ENCODE results near the gene AMIGO3.
A peak's percentile ranks its signal among the peaks of the same experiment; 100 is the strongest.

AMIGO3 gene

DNA sequence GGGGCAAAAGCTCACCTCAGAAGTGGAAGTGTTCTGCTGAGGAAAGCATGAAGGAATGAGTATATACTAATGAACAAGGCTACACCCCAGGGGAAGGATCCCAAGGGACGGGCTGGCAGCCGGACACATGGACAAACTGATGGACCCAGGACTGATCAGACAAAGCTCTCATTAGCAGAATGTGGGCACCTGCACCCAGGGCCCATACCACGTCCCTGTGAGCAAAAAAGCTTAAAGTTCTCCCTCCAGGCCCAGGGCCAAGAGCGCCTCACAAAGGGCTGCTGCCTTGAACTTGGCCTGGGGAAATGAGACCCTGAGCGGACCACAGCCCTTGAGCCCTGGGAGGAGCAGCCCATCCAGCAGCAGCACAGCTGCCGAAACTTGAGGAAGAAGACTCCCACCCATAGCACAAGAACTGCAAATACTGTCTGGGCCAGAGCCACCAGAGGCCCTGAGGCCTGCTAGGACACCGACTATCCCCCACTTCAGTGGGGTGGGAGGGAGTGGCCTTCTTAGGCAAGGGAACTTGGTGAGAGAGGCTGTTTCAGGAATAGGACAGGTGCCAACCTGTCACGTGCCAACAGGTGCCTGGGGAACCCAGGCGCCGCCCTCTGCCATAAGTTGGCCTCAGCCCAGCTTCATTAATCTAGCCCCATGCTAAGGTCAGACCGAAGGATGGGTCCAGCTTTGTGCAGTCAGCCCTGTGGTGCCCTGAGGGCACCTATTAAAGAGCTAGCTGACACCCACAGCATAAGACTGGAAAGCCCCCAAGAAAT, 6.6 kb upstream of the AMIGO3 start:
- DNase-seq (ENCODE audit: low read depth in 2 of 2), result no peak

DNA sequence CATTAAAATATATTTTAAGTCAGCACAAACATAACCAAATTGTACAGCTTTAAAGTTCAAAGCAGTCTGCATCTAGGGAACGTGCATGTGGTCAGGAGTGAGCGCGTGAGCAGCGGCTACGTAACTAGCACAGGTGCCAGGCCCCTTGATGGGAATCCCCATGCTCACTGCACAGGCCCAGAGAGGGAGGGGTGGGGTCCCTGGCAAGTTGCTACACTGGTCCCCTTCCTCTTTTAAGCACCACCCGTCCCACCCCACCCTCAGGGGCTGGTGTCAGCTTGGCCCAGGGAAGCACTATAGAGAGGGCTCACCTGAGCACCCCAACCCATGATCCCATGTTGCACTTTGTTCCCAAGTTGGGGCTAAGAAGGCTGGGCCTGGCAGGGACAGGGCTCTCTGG, 5.1 kb upstream of the AMIGO3 start:
- no peak for DNase-seq (ENCODE audit: low read depth in 2 of 2)

DNA sequence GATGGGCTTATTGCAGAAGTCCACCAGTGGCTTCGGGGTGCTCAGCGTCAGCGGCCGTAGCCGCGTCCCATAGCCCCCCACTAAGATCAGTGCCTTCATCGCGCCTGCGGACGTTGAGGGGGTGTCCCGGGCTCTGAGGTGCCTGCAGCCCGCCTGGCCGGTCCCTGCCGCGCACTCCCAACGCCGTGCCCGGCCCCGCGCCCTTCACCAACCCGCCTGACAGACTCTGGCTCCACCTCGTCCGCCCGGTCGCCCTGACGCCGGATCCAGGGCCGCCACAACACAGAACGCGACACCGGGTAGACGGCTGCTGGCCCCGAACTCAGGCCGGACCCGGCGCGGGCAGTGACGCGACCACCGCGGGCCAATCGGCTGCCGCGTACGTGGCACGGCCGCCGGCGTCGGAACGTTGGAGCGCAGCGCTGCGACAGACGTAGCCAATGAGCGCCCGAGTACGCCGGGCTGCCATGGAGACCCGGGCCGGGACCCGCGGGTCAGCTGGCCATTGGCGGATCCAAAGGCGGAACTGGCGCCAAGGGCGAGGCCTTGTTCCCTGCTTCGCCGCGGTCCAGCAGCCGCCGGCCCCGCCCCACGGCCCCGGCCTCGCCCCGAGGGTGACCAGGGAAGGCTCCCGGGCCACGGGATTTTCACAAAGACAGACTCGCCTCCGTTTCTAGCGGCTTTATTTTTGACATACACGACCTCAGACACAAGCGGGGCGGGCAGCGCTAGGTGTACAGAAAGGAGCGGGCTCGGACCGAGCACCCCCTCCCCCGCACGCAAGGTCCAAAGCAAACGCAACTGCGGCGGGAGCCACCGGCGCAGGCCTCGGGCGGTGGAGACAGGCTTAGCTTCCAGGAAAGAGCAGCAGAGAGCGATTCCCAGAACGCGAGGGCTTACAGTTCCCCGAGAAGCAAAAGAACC, 4.4 kb upstream of the AMIGO3 start, which contains the start of gene GMPPB:
Gene GMPPB, minus strand, starts transcription at position 324 of the 924 bp plus-strand sequence. Its CDS starts 225 bp downstream, at position 99.
- peak; percentile 80 to 89 for DNase-seq (ENCODE audit: low read depth in 2 of 2)

DNA sequence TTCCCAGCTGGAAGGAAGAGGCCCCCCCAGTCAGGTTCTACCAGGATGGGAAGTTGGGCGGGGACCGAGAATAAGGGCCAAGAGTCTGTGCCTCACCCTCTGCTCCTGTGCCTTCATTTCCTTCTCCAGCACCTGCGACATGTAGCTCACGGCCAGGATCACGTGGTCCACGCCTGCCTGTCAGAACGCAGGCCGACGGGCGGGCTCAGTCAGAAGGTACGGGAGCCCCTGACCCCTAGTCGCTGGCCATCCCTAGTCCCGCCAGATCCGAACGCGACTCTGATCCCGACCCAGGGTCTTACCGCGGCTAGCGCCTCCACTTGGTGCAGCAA, 3.8 kb upstream of the AMIGO3 start:
- DNase-seq (ENCODE audit: low read depth in 2 of 2), result peak; percentile 28 to 39

DNA sequence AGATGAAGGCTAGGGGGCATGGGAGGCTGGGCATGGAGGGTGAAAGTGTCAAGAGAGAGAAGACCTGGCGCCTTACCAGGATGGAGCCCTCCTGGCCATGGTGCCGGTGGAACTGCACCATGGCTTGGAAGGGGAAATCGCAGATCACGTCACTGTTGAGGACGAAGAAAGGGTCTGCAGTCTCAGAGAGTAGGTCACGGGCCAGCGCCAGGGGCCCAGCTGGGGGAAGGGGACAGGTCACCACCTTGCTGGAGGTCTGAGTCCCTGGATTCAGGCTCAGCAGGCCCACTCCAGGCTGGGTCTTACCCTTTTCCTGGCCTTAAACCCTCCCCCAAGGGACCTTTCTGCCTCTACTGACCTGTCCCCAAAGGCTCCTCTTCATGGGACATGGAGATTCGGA, 3.4 kb upstream of the AMIGO3 start:
- DNase-seq (ENCODE audit: low read depth in 2 of 2), result no peak

GRCh38 chr3:49721896-49722781, 2.7 kb upstream of the AMIGO3 start:
- no peak for DNase-seq (ENCODE audit: low read depth in 2 of 2)

DNA sequence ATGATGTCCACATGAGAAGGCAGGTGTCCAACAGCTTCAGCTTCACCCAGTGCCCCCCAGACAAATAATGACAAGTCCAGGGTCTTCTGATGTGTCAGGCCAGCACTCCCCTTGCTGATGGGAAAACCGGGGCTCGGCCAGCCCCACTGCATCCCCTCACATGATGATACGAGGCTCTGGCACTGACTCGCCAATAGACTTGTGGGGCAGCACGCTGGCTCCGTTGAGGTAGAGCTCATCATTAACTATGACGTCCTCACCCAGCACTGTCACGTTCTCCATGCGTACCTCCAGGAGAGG, 2.1 kb upstream of the AMIGO3 start:
- no peak for DNase-seq (ENCODE audit: low read depth in 2 of 2)

- no peak for DNase-seq (ENCODE audit: low read depth in 2 of 2)
These were observed 1.5 kb upstream of the AMIGO3 start for GRCh38 chr3:49720855-49721595.

GRCh38 chr3:49718858-49719213, 648 bp downstream of the AMIGO3 start:
- peak in 1 of 2 donors; percentile 25 for DNase-seq (ENCODE audit: low read depth in 2 of 2)

DNA sequence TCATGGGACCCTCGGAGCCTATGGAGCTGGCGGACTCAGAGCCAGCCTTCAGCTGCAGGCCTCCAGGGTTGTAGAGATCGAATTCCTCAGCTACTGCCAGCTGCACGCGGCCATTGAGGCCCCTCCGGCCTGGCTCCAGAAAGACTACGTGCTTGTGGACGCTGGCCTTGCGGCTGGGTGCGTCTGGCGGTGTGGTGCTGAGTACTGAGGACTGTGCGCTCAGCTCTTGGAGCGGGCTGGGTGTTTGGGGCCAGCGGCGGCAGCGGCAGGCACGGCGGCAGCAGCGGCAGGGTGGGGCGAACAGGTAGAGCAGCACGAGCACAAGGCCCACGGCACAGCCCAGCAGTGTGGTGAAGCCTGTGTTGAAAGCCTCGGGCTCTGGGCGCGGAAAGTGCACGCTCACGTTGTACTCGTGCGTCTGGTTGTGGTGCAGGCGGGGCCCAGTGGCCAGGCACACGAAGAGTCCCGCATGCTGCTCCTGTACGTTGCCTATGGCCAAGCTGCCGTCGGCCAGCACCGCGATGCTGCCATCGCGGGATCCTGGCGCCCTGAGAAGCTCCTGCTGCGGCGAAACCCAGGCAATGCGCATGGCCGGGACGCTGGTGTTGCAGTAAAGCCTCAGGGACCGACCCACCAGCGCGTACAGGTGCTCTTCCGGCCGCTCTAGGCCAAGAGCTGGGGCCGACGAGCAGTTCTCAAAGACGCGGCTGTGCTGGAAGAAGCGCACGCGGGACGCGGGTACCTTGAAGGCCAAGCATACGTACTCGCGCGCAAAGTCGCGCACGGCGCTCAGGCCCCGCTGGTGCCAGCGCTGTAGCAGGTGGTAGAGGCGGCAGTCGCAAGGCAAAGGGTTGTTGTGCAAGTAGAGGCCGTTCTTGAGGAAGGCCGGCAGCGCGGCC, 1.3 kb downstream of the AMIGO3 start:
- DNase-seq (ENCODE audit: low read depth in 2 of 2), result no peak

GRCh38 chr3:49717211-49717958, 2.1 kb downstream of the AMIGO3 start:
- no peak for DNase-seq (ENCODE audit: low read depth in 2 of 2)

GRCh38 chr3:49716691-49717210, 2.7 kb downstream of the AMIGO3 start:
- no peak for DNase-seq (ENCODE audit: low read depth in 2 of 2)

- DNase-seq (ENCODE audit: low read depth in 2 of 2), result no peak
These were observed 3.3 kb downstream of the AMIGO3 start for GRCh38 chr3:49716169-49716568.

- no peak for DNase-seq (ENCODE audit: low read depth in 2 of 2)
These were observed 3.8 kb downstream of the AMIGO3 start for GRCh38 chr3:49715611-49716121.

DNA sequence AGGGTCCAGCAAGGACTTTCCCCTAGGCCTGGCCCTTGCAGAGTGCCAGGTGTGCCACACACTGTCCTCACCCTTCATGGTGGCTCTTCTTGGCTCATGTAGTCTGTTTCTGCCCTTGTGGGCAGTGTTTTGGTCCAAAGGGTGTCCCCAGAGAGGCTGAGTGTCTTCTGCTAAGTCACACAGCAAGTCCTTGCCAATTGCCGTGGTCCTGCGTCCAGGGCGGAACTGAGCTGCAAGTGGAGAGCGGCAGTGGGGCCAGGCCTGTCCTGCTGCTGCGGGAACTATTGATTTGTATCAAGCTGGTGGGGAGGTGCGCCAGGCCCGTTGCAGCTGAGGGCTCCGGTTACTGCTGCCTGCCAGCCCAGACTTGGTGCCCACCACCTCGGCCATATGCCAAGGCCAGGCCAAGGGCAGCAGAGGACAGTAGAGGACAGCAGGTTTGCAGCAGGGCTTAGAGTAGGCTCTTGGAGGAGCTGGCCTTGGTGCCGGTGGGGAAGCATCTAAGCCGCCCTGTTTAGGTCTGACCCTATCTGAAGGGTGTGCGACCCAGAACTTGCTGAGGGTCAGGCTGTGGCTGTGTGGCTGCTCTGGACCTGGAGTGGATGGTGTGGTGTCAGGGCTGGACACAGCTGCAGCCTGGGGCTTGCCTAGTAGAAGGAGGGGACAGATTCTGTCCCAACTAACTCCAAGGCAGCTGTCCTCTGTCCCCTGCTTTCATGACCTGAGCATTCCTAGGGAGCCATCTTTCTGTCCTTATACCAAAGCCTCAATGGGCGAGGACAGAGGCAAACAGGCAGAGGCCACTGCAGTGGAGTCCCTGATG, 4.5 kb downstream of the AMIGO3 start:
- DNase-seq (ENCODE audit: low read depth in 2 of 2), result no peak

DNA sequence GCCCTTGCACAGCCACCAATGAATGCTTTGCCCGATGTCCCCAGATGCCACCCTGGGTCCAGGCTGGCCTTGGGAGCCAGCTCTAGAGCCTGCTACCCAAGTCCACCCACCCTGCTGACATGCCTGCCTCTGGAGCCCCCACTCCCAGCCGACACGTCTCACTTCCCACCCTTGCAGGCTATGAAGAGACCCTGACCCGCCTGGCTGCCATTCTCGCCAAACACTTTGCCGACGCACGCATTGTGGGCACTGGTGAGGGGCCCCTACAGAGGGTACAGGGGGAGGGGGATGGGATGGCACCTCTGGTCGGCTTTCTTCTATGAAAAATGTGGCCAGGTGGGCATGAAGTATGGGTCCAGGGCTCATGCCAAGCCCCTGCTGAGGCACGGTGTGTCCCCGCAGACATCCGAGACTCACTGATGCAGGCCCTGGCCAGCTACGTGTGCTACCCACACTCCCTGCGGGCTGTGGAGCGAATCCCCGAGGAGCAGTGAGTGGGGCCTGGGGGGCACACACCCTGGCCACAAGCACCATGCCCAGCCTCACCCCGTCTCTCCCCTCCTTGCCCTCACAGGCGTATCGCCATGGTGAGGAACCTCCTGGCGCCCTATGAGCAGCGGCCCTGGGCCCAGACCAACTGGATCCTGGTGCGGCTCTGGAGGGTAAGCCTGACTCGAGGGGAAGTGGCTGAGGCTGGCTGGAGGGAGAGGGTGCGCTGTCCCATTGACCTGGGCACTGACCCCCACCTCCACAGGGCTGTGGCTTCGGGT, 6.0 kb downstream of the AMIGO3 start:
- no peak for DNase-seq (ENCODE audit: low read depth in 2 of 2)

DNA sequence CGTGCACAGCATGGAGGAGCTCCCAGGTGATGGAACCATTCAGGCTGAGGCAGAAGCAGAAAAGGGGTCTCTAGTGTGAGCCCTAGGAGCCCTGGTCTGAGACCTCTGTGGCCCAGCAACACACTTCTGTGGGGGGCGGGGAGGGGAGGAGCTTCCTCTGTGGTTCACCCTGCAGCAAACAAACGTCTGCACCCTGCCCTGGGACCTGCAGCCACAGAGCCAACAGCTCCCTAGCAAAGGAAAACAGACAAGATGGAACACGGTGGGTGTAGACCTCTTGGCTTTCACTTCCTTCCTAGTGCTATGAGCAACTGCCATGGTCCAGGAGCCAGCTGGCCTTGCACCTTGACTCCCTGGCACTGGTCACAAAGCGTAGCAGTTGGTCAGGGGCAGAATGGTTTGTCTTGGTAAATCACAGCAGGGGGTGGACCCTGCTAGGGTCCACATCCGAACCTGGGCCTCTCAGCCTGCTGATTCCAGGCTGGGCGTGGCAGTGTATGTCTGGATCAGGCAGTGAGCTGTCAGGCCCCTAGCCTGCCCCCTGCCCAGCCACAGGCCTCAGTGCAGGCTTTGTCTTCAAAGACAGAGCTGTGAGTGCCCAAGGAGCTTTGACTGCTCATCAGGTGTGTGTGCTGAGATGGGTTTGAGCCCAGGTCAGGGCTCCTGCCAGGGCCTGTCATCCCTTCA, 6.7 kb downstream of the AMIGO3 start:
- no peak for DNase-seq (ENCODE audit: low read depth in 2 of 2)
